ENCODE results near the gene RIT2. TPM values are rescaled to one million over a fixed set of nuclear protein-coding genes. Genes with fewer than 3 reads are reported as not detected.

Gene RIT2
- total RNA-seq, 1 experiment from 2014 or later: not detected

DNA sequence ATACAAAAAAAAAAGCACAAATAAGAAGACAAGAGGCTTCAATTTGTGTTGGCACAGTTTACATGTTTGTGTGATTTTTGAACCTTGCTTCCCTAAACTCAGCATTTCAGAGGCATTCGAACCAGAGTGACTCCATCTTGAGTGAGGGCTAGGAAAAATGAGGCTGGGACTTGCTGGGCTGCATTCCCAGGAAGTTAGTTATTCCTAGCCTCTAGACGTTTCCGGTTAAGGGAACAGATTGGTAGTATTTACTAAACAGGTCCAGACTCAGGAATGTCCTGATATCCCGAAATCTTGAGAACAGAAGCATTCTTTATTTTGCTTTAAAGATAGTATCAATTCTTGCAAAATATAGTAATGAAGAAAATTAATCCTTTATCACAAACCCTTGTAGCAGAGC lies 46.7 kb downstream of the RIT2 start:
- H3K9me3 ChIP-seq (replicated peaks): no peaks in the 10 kb centered on the region
- no peaks in the 10 kb centered on the region for H3K36me3 ChIP-seq
- H3K4me3 ChIP-seq: no peak overlapping the region
- no peaks in the 10 kb centered on the region for H3K4me1 ChIP-seq (replicated peaks)
- no peak overlapping the region for H3K27ac ChIP-seq
- no peaks in the 10 kb centered on the region for H3K27me3 ChIP-seq (replicated peaks)
- DNase-seq (ENCODE audit: low read depth in 1 of 2, low spot score in 2 of 2): no peak

- DNase-seq (ENCODE audit: low read depth in 1 of 2, low spot score in 2 of 2): no peak
- H3K27me3 ChIP-seq (replicated peaks): no peaks in the 10 kb centered on the region
- no peaks in the 10 kb centered on the region for H3K36me3 ChIP-seq
- no peak overlapping the region for H3K4me3 ChIP-seq
- no peaks in the 10 kb centered on the region for H3K9me3 ChIP-seq (replicated peaks)
- H3K27ac ChIP-seq: no peak overlapping the region
- H3K4me1 ChIP-seq (replicated peaks): no peaks in the 10 kb centered on the region
These were observed 47.9 kb downstream of the RIT2 start for GRCh38 chr18:43067570-43067969.

DNA sequence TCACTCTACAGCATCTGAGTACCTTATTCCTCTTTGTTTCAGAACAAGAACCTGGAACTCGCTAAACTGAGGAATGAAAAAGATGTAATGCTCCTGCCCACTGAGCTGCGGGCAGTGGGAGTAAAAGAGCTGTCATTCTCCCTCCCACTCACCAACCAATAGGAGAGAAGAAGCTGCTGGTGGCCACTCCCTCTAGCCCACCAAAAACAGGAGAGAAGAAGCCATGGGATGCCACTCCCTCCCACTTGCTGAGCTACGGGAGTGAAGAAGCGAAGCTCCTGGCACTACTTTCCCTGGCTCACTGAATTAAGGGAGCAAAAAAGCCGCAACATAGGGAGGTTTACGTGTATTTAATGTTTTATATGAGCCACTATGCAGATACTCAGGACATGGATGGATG lies 53.7 kb downstream of the RIT2 start:
- Histone ChIP-seq H3K27ac (no peak overlapping the region), H3K27me3 (replicated peaks) (no peaks in the 10 kb centered on the region), H3K4me3 (no peak overlapping the region), H3K36me3 (no peaks in the 10 kb centered on the region), H3K4me1 (replicated peaks) (no peaks in the 10 kb centered on the region), H3K9me3 (replicated peaks) (no peaks in the 10 kb centered on the region)
- DNase-seq (ENCODE audit: low read depth in 1 of 2, low spot score in 2 of 2): no peak

GRCh38 chr18:43061318-43061717 lies 54.2 kb downstream of the RIT2 start:
- no peaks in the 10 kb centered on the region for H3K36me3 ChIP-seq
- no peak overlapping the region for H3K27ac ChIP-seq
- no peaks in the 10 kb centered on the region for H3K27me3 ChIP-seq (replicated peaks)
- H3K4me3 ChIP-seq: no peak overlapping the region
- no peak for DNase-seq (ENCODE audit: low read depth in 1 of 2, low spot score in 2 of 2)
- H3K4me1 ChIP-seq (replicated peaks): no peaks in the 10 kb centered on the region
- H3K9me3 ChIP-seq (replicated peaks): no peaks in the 10 kb centered on the region

- DNase-seq (ENCODE audit: low read depth in 1 of 2, low spot score in 2 of 2): no peak
- H3K4me1 ChIP-seq (replicated peaks): no peaks in the 10 kb centered on the region
- H3K27me3 ChIP-seq (replicated peaks): no peaks in the 10 kb centered on the region
- H3K4me3 ChIP-seq: no peak overlapping the region
- no peak overlapping the region for H3K27ac ChIP-seq
- no peaks in the 10 kb centered on the region for H3K9me3 ChIP-seq (replicated peaks)
- no peaks in the 10 kb centered on the region for H3K36me3 ChIP-seq
These were observed 55.5 kb downstream of the RIT2 start for GRCh38 chr18:43060020-43060419.

DNA sequence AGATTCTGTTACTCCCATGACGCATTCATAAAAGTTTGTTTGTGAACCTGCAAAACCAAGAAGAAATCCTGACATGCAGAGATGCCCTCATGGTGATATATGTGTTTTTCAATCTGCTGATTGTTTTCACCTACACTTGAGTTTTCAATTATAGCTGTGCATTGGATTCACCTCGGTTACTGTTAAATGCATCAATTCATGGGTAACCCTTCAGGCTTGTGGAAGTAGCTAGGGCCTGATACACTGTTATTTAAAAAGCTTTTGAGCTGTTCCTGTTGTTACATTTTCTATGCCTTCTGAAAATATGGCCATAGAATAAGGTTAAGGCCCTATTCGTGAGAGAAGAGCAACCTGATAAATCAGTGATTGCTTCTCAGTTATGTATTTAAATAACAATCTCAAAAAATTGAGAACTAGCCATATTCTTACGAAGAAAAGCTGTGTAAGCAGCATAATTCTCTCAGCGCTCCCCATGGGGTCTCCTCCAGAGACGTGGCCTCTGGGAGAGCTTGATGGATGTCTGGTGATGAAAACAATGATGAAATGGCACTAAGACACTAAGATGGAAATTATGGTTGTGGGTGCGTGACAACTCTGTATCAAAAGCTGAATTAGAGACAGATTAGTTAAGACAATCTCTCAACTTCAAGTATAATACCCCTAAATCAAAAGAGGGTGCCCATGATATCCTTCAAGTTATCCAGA lies 60.5 kb downstream of the RIT2 start:
- Histone ChIP-seq H3K36me3 (no peaks in the 10 kb centered on the region), H3K27ac (no peak overlapping the region), H3K27me3 (replicated peaks) (no peaks in the 10 kb centered on the region), H3K9me3 (replicated peaks) (no peaks in the 10 kb centered on the region), H3K4me3 (no peak overlapping the region), H3K4me1 (replicated peaks) (no peaks in the 10 kb centered on the region)
- DNase-seq (ENCODE audit: low read depth in 1 of 2, low spot score in 2 of 2): no peak

GRCh38 chr18:43049021-43049420 lies 66.5 kb downstream of the RIT2 start:
- H3K36me3 ChIP-seq: no peaks in the 10 kb centered on the region
- H3K9me3 ChIP-seq (replicated peaks): no peaks in the 10 kb centered on the region
- no peak for DNase-seq (ENCODE audit: low read depth in 1 of 2, low spot score in 2 of 2)
- H3K27me3 ChIP-seq (replicated peaks): no peaks in the 10 kb centered on the region; the same call in 1 of the 2 replicates
- H3K27ac ChIP-seq: no peak overlapping the region
- H3K4me1 ChIP-seq (replicated peaks): no peaks in the 10 kb centered on the region
- H3K4me3 ChIP-seq: no peak overlapping the region

GRCh38 chr18:43046322-43046721 lies 69.2 kb downstream of the RIT2 start:
- Histone ChIP-seq H3K27ac (no peak overlapping the region), H3K36me3 (no peaks in the 10 kb centered on the region), H3K4me3 (no peak overlapping the region), H3K4me1 (replicated peaks) (no peaks in the 10 kb centered on the region), H3K27me3 (replicated peaks) (no peaks in the 10 kb centered on the region; the same call in 1 of the 2 replicates), H3K9me3 (replicated peaks) (no peaks in the 10 kb centered on the region)
- DNase-seq (ENCODE audit: low read depth in 1 of 2, low spot score in 2 of 2): no peak

DNA sequence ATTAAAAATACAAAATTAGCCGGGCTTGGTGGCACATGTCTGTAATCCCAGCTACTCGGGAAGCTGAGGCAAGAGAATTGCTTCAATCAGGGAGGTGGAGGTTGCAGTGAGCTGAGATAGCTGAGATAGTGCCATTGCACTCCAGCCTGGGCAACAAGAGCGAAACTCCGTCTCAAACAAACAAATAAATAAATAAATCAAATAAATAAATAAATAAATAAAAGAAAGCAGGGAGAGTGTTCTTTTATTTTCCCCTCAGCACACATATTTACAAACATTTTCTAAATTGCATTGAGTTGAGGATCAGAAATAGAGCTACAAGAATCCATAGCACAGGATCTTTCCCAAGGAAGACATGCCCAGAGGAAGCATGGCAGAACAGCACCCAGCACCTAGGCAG lies 71.9 kb downstream of the RIT2 start:
- Histone ChIP-seq H3K9me3 (replicated peaks) (no peaks in the 10 kb centered on the region), H3K4me1 (replicated peaks) (no peaks in the 10 kb centered on the region), H3K27me3 (replicated peaks) (no peaks in the 10 kb centered on the region; the same call in 1 of the 2 replicates), H3K27ac (no peak overlapping the region), H3K4me3 (no peak overlapping the region), H3K36me3 (no peaks in the 10 kb centered on the region)
- DNase-seq (ENCODE audit: low read depth in 1 of 2, low spot score in 2 of 2): no peak

DNA sequence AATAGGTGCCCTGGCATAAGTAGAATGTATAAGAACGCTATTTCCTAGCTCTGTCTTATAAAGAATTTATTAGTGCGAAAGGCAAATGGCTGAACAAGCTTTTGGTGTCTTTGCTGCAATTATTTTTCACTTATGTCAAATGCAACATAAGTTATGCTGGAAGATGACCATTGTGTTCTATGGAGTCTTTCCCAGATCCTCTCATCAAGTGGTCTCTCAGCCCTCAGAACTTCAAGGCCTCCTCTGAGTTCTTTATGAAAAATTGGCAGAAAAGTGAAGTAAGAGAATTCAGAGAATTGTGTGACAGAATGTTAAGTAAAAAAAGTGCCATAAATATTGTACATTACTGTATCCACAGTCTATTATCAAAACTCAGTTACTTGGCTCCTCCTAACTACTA lies 75.2 kb downstream of the RIT2 start:
- DNase-seq (ENCODE audit: low read depth in 1 of 2, low spot score in 2 of 2): no peak
- Histone ChIP-seq H3K9me3 (replicated peaks) (no peaks in the 10 kb centered on the region), H3K4me1 (replicated peaks) (no peaks in the 10 kb centered on the region), H3K4me3 (no peak overlapping the region), H3K36me3 (no peaks in the 10 kb centered on the region), H3K27ac (no peak overlapping the region), H3K27me3 (replicated peaks) (no peaks in the 10 kb centered on the region; the same call in 1 of the 2 replicates)

DNA sequence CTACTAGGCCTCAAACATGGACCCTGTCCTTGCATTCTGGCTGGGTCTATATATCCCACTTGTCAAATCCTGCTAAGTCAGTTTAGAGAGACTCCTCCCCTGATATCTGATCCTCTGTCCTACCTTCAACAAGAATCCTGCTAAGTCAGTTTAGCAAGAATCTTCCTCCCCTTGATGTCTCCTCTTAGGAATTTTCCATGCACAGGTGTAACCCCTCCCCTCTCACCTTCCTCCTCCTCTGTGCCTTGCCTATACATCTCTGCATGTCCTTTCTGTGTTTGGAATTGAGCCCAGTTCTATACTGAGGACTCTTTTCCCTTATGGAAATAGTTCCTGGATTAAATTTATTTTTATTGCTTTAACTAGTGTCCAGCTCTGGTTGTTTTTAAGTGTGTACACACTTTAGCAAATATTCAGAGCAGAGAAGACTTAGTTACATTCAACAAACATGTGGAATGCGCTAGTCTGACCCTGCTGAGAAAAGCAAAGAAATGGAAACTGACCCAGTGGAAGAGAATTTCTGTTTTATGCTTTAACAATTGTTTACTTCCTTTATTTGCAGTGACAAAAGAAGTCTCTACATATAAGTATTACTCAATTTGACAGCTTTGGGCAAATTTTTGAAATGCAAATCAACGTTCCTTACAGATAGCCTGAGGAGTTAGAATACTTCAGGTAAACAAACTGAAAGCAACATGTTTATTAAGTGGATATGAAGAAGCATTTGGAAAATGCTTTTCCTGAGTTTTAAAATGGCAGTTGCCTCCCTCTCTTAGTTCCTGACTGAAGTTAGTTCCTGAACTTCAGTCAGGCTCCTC lies 80.6 kb downstream of the RIT2 start:
- Histone ChIP-seq H3K27ac (no peak overlapping the region), H3K4me3 (no peak overlapping the region), H3K36me3 (no peaks in the 10 kb centered on the region), H3K27me3 (replicated peaks) (no peaks in the 10 kb centered on the region; the same call in 1 of the 2 replicates), H3K4me1 (replicated peaks) (no peaks in the 10 kb centered on the region), H3K9me3 (replicated peaks) (no peaks in the 10 kb centered on the region)
- DNase-seq (ENCODE audit: low read depth in 1 of 2, low spot score in 2 of 2): no peak

- H3K4me3 ChIP-seq: no peak overlapping the region
- no peaks in the 10 kb centered on the region for H3K36me3 ChIP-seq
- H3K27ac ChIP-seq: no peak overlapping the region
- no peaks in the 10 kb centered on the region; the same call in 1 of the 2 replicates for H3K27me3 ChIP-seq (replicated peaks)
- H3K9me3 ChIP-seq (replicated peaks): no peaks in the 10 kb centered on the region
- no peak for DNase-seq (ENCODE audit: low read depth in 1 of 2, low spot score in 2 of 2)
- no peaks in the 10 kb centered on the region for H3K4me1 ChIP-seq (replicated peaks)
These were observed 84.3 kb downstream of the RIT2 start for GRCh38 chr18:43031169-43031568.

- no peaks in the 10 kb centered on the region for H3K36me3 ChIP-seq
- DNase-seq (ENCODE audit: low read depth in 1 of 2, low spot score in 2 of 2): no peak
- H3K4me3 ChIP-seq: no peak overlapping the region
- H3K9me3 ChIP-seq (replicated peaks): no peaks in the 10 kb centered on the region
- H3K27ac ChIP-seq: no peak overlapping the region
- no peaks in the 10 kb centered on the region for H3K4me1 ChIP-seq (replicated peaks)
- H3K27me3 ChIP-seq (replicated peaks): no peaks in the 10 kb centered on the region; the same call in 1 of the 2 replicates
These were observed 86.1 kb downstream of the RIT2 start for GRCh38 chr18:43029414-43029813.

GRCh38 chr18:43022874-43023273 lies 92.6 kb downstream of the RIT2 start:
- Histone ChIP-seq H3K9me3 (replicated peaks) (no peaks in the 10 kb centered on the region), H3K27me3 (replicated peaks) (no peaks in the 10 kb centered on the region), H3K4me1 (replicated peaks) (no peaks in the 10 kb centered on the region), H3K27ac (no peak overlapping the region), H3K36me3 (no peaks in the 10 kb centered on the region), H3K4me3 (no peak overlapping the region)
- DNase-seq (ENCODE audit: low read depth in 1 of 2, low spot score in 2 of 2): no peak

Measured in SJSA1 (cell line).